GM12878 (cell line): ENCODE measurements around the gene MRPL49. TPM values are rescaled to one million over a fixed set of nuclear protein-coding genes. Genes with fewer than 3 reads are reported as not detected.

Experiments
- ATAC-seq: fragments of 200-7000 bp; cut with Tn5 transposase; 3 replicates; pipeline ENCODE4 v1.9.1; 2020; ENCODE audit warnings: mild to moderate bottlenecking, moderate library complexity
- BruUV-seq: library from RNA; stranded (reverse); fragments of 400-500 nt; replicated peaks from 2 replicates; lab custom pipeline; 2021; lab: Mats Ljungman, UMichigan
- CTCF ChIA-PET: fragments of 300-600 bp; sonication (Branson Sonifier 250); formaldehyde crosslinking; extraction: SDS; loops from one replicate; lab custom pipeline; 2021; ENCODE audit warnings: inconsistent platforms; lab: Yijun Ruan, JAX
- POLR2A ChIA-PET: fragments of 350-600 bp; formaldehyde crosslinking; extraction: SDS; loops from one replicate; lab custom pipeline; 2021; ENCODE audit warnings: inconsistent platforms; lab: Charles Lee
- RAD21 ChIA-PET: fragments of 300-600 bp; sonication (Branson Sonifier 250); formaldehyde crosslinking; loops from one replicate; lab custom pipeline; 2023; ENCODE audit warnings: antibody characterized with exemption; ENCODE audit not compliant: unreplicated experiment; lab: Charles Lee
- SMC1A ChIA-PET: fragments of 300-600 bp; sonication (Branson Sonifier 250); formaldehyde crosslinking; loops from one replicate; lab custom pipeline; 2023; ENCODE audit not compliant: unreplicated experiment, uncharacterized antibody; lab: Charles Lee
- DNase-seq: peaks from one replicate; pipeline ENCODE4 v3.0.0-alpha.2; 2011; ENCODE audit warnings: low read depth, low spot score
- FAIRE-seq: peaks from 3 replicates; lab custom pipeline; 2011; peaks lifted over from hg19 to GRCh38; lab: Jason Lieb, UNC
- H2AFZ ChIP-seq: 2 replicates; pipeline ENCODE4 v1.6.0; 2011; ENCODE audit warnings: low read depth, low read length, control low read depth; ENCODE audit not compliant: control insufficient read depth
- H3K27ac ChIP-seq: 2 replicates; pipeline ENCODE4 v1.5.1; 2011; ENCODE audit warnings: control low read depth; ENCODE audit not compliant: control insufficient read depth, insufficient read depth
- H3K27me3 ChIP-seq, 2 experiments: replicated peaks in 1 of 2; 2 replicates each; pipeline versions ENCODE4 v1.6.0 to v1.6.1; 2011; ENCODE audit warnings: low read length in 1 of 2; ENCODE audit not compliant: control insufficient read depth in 2 of 2, insufficient read depth in 2 of 2
- H3K36me3 ChIP-seq, 2 experiments: 2 replicates each; pipeline ENCODE4 v1.5.1; 2011; ENCODE audit warnings: low read length in 1 of 2; ENCODE audit not compliant: control insufficient read depth in 2 of 2, insufficient read depth in 2 of 2
- H3K4me1 ChIP-seq: 2 replicates; pipeline ENCODE4 v1.6.1; 2011; ENCODE audit warnings: mild to moderate bottlenecking, low read length, moderate library complexity, mixed read lengths; ENCODE audit not compliant: control insufficient read depth, insufficient read depth
- H3K4me2 ChIP-seq: 2 replicates; pipeline ENCODE4 v1.6.0; 2011; ENCODE audit warnings: control low read depth; ENCODE audit not compliant: control insufficient read depth, insufficient read depth
- H3K4me3 ChIP-seq: fragments of 200-600 bp; sonication (generic); 2 replicates; pipeline ENCODE4 v1.5.1; 2016
- H3K79me2 ChIP-seq: 2 replicates; pipeline ENCODE4 v1.6.0; 2011; ENCODE audit warnings: low read length; ENCODE audit not compliant: control insufficient read depth, insufficient read depth
- H3K9ac ChIP-seq: 2 replicates; pipeline ENCODE4 v1.8.0; 2011; ENCODE audit warnings: low read length, control low read depth, mixed read lengths; ENCODE audit not compliant: control insufficient read depth, insufficient read depth
- H3K9me3 ChIP-seq: replicated peaks from 3 replicates; pipeline ENCODE4 v1.5.1; 2011; ENCODE audit warnings: mild to moderate bottlenecking, low read length; ENCODE audit not compliant: control insufficient read depth, insufficient read depth
- H4K20me1 ChIP-seq: 2 replicates; pipeline ENCODE4 v1.6.0; 2011; ENCODE audit not compliant: control insufficient read depth, insufficient read depth
- CBX3 ChIP-seq: fragments of 200-600 bp; sonication (generic); IDR thresholded peaks from 2 replicates; pipeline ENCODE4 v1.6.1; 2016; ENCODE audit warnings: low read depth, borderline replicate concordance
- HDGF ChIP-seq: fragments of 450-650 bp; IDR thresholded peaks from 2 replicates; pipeline ENCODE4 v1.6.1; 2016; ENCODE audit warnings: antibody characterized with exemption
- JUND ChIP-seq: IDR thresholded peaks from 2 replicates; pipeline ENCODE4 v1.6.1; 2012; ENCODE audit warnings: low read depth, mild to moderate bottlenecking, low read length, improper control_type of control experiment, moderate library complexity
- POLR2A ChIP-seq: IDR thresholded peaks from 2 replicates; pipeline ENCODE4 v1.6.1; 2011; ENCODE audit warnings: low read depth, mild to moderate bottlenecking, low read length
- POLR2AphosphoS2 ChIP-seq: IDR thresholded peaks from 2 replicates; pipeline ENCODE4 v1.6.1; 2011; ENCODE audit warnings: low read depth, mild to moderate bottlenecking, low read length, improper control_type of control experiment, moderate library complexity
- RUNX3 ChIP-seq: IDR thresholded peaks from 2 replicates; pipeline ENCODE4 v1.6.1; 2012; ENCODE audit warnings: low read length, inconsistent platforms
- SMAD1 ChIP-seq: fragments of 450-650 bp; IDR thresholded peaks from 2 replicates; pipeline ENCODE4 v1.6.1; 2018; ENCODE audit warnings: mild to moderate bottlenecking, low read depth; ENCODE audit not compliant: partially characterized antibody
- SPI1 ChIP-seq: IDR thresholded peaks from 2 replicates; pipeline ENCODE4 v1.6.1; 2011; ENCODE audit warnings: low read depth, mild to moderate bottlenecking, low read length, moderate library complexity, borderline replicate concordance; ENCODE audit not compliant: insufficient read depth
- YY1 ChIP-seq: IDR thresholded peaks from 2 replicates; pipeline ENCODE4 v1.6.1; 2011; ENCODE audit warnings: low read depth, mild to moderate bottlenecking, low read length
- ZSCAN29 ChIP-seq: fragments of 450-650 bp; IDR thresholded peaks from 2 replicates; pipeline ENCODE4 v1.6.1; 2017; ENCODE audit warnings: mild to moderate bottlenecking, moderate library complexity
- WGBS: methylation state at CpG from one replicate; pipeline ENCODE4 v1.1.6; 2016; ENCODE audit warnings: low lambda C conversion rate; ENCODE audit not compliant: insufficient replicate concordance, insufficient coverage; ENCODE audit errors: missing lambda C conversion rate; 5-methylcytosine and 5-hydroxymethylcytosine counted together
- in situ Hi-C: fragments of 300-500 bp; cut with MboI; formaldehyde crosslinking; loops from 9 replicates; pipeline ENCODE4 v1.14.3; 2018; ENCODE audit warnings: mixed read lengths
- intact Hi-C: fragments of 100-400 bp; cut with micrococcal nuclease; formaldehyde crosslinking; loops from one replicate; pipeline ENCODE4 v1.14.2; 2022; ENCODE audit not compliant: unreplicated experiment
- polyA plus RNA-seq, 11 experiments: library from polyadenylated mRNA; depleted of rRNA in 4 of 11; unstranded in 6 of 11; stranded (reverse) in 5 of 11; fragments of >200 nt; fragmentation: Nextera tagmentation in 4 of 11; fragmentation: Illumina TruSeq in 1 of 11; extraction: Ambion mirVana in 4 of 11; extraction: Trizol in 1 of 11; gene quantifications; 1 replicate in 1 of 11; 2 replicates in 10 of 11; pipeline versions ENCODE4 v1.2.1 to v1.2.3, GENCODE V29; 2011 to 2016; ENCODE audit warnings: inconsistent platforms in 2 of 11, missing spikeins in 2 of 11, low read depth in 1 of 11
- total RNA-seq, 4 experiments: library from RNA; depleted of rRNA in 3 of 4; stranded (reverse); fragments of >200 nt in 3 of 4; fragmentation: Illumina TruSeq in 1 of 4; extraction: Trizol in 1 of 4; gene quantifications; 2 replicates each; pipeline versions ENCODE4 v1.2.1 to v1.2.3, GENCODE V29; 2013 to 2021

MRPL49 gene
- total and polyA plus RNA-seq, 10 of the 15 experiments (the other 5 are each of a cell fraction or from before 2014, with no cell fraction given): 42.0 to 116 (median 71.7) TPM

DNA sequence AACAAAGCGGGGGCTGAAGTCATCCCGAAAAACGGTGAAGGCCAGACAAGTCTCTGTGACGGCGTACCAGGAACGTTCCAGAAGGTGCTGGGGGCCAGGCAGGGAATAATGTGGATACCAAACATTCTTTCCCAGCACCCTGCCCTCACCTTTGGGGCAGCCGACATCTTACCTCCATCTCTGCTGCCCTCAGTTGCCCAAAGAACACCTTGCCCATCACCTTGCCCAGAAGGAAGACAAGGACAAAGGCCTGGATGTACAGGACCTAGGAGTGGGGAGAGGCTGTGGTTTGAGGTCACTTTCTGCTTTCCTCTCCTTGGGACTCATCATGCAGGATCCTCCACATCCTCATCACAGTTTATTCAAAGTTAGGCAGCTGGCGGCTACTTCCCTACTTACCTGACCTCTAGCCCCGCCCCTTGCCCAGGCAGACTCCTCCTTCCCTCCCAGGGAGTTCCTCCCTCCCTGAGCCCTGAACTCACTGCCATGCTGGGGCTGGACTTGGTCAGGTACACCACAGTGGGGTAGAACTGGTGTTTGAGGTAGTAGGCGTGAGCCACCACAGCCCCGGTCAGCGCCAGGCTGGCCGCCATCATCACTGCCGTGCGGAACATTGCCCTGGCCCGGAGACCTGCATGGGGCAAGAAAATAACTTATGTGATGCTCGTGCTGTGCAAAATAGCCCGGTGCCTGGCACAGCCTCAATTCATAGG lies 11.0 kb downstream of the MRPL49 start:
- Histone ChIP-seq H3K4me1 (peaks cover 21% of the 10 kb centered on the region), H3K9ac (peak overlapping the region; percentile 96), H3K9me3 (no peaks in the 10 kb centered on the region), H2AFZ (peak overlapping the region; percentile 8; the same call in 1 of the 2 replicates), H3K27ac (peak overlapping the region; percentile 99), H3K27me3 (no peaks in the 10 kb centered on the region), H3K4me3 (peak overlapping the region; percentile 99), H3K4me2 (peak overlapping the region; percentile 98), H3K36me3 (peaks cover 15 to 27% of the 10 kb centered on the region in 2 experiments), H3K79me2 (peaks cover 44% of the 10 kb centered on the region)
- ATAC-seq: peak; percentile 56
- peak; percentile 57 for FAIRE-seq
- SMC1A ChIA-PET: interaction anchor here (2.4 kb wide), 1 partner anchor 9 kb away, joined by 8 read pairs; no protein-coding TSS in a partner anchor
- in situ Hi-C loops: no loop called here
- 2% methylated on average over 18 of the region's 18 CpGs for WGBS
- no peak for DNase-seq
- CTCF ChIA-PET: interaction anchor here (0.7 to 6.7 kb wide), 3 partner anchors 12 to 47 kb away, joined by 3 to 40 read pairs (median 29); partner anchors contain the start of genes FAU, MRPL49 and TM7SF2
- TSS peak; percentile 62 for BruUV-seq
- TF ChIP-seq CBX3: no peak
- TF ChIP-seq HDGF: 0 out of 2 replicates have a peak, but pooled peaks have one; percentile 24
- TF ChIP-seq ZSCAN29: no peak
- TF ChIP-seq YY1: peak; percentile 68
- peak; percentile 58; the same call in 1 of the 2 replicates for TF ChIP-seq POLR2AphosphoS2
- no peak for TF ChIP-seq JUND
- peak; percentile 60; the same call in 1 of the 2 replicates for TF ChIP-seq SPI1
- no peak for TF ChIP-seq SMAD1
- peak; percentile 15; the same call in 1 of the 2 replicates for TF ChIP-seq RUNX3
- peak; percentile 74; the same call in 1 of the 2 replicates for TF ChIP-seq POLR2A
- TF ChIP-seq, all 136 proteins: peak for 6
- H4K20me1 ChIP-seq: 0 out of 2 replicates have a peak, but pooled peaks cover 4% of the 10 kb centered on the region
- ChIA-PET POLR2A (interaction anchor here (0.9 to 3.1 kb wide), 5 partner anchors 8 to 49 kb away, joined by 3 to 16 read pairs (median 3); partner anchors contain the start of genes FAU, MRPL49 and TM7SF2), RAD21 (interaction anchor here (0.5 to 0.9 kb wide), 2 partner anchors 49 to 794 kb away, joined by 3 read pairs; partner anchors contain the start of gene CAPN1)
- intact Hi-C loops: loop anchor here (5.0 to 10.0 kb wide), 2 partner anchors 49 to 122 kb away; partner anchors contain the start of gene CAPN1
